Kidney epithelial cell (primary cell): ENCODE data around the gene HOXD10. TPM values are rescaled to one million over a fixed set of nuclear protein-coding genes. Genes with fewer than 3 reads are reported as not detected.

Experiments used
- DNase-seq: peaks from one replicate; pipeline ENCODE4 v3.0.0-alpha.2; 2010; ENCODE audit warnings: low read depth
- H3K27me3 ChIP-seq: 2 replicates; pipeline ENCODE4 v1.6.0; 2011; ENCODE audit warnings: low read length; ENCODE audit not compliant: control insufficient read depth, insufficient read depth
- H3K36me3 ChIP-seq: 2 replicates; pipeline ENCODE4 v1.5.1; 2011; ENCODE audit warnings: low read length; ENCODE audit not compliant: control insufficient read depth, insufficient read depth
- H3K4me3 ChIP-seq: 2 replicates; pipeline ENCODE4 v1.5.1; 2011; ENCODE audit warnings: low read depth, mild to moderate bottlenecking, control low read depth, low read length
- total RNA-seq: library from RNA; depleted of rRNA; stranded (reverse); fragments of >200 nt; gene quantifications from 2 replicates; pipeline ENCODE4 v1.2.3, GENCODE V29; 2015
- TF ChIP-seq, protein P1 (sequence below): IDR thresholded peaks from 2 replicates; pipeline ENCODE4 v1.5.1; 2011; ENCODE audit warnings: mild to moderate bottlenecking, moderate library complexity, low read length, control low read depth, inconsistent platforms; ENCODE audit not compliant: insufficient read depth, poor library complexity, severe bottlenecking

The HOXD10 gene
- total RNA-seq, 1 donor from 2014 or later: 5.6 TPM

DNA sequence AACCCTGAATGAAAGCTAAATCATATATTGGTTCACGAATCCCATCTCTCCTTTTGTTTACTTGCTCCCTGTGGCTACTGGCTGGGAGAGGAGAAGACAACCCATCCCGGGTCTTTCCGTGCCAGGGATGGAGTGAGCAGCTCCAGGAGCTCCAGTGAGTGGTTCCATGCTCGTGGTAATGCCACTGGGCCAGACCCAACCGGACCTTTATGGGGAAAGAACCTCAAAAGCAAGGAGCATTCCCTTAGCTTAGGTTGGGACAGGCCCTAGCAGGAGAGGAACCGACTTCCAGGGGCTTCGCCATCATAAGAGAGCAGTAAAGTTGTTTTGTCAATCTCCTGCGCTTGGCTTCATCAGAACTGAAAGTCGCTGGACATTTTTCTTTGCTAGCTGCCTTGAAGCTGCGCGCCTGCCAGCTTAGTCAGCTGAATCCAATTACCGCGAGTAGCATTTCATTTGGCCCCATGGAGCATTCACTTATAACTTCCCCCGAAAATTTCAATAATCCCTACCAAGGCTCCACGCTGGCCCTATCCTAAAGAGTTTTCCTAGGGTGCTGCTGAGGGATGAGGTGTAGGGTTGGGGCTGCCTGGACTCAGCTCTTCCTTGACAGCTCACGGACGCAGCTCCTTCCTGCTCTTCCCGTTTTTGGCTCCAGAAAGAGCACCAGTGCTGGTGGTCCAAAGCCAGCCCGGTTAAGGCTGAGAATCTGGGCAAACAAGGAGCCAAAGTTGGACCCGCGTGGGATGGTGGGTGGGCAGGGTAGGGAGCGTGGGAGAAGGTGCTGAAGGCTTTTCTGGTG, 45.4 kb downstream of the HOXD10 start:
- Histone ChIP-seq H3K4me3 (peak overlapping the region; percentile 43), H3K36me3 (no peaks in the 10 kb centered on the region), H3K27me3 (no peaks in the 10 kb centered on the region)
- no peak for DNase-seq
- TF ChIP-seq, protein P1, sequence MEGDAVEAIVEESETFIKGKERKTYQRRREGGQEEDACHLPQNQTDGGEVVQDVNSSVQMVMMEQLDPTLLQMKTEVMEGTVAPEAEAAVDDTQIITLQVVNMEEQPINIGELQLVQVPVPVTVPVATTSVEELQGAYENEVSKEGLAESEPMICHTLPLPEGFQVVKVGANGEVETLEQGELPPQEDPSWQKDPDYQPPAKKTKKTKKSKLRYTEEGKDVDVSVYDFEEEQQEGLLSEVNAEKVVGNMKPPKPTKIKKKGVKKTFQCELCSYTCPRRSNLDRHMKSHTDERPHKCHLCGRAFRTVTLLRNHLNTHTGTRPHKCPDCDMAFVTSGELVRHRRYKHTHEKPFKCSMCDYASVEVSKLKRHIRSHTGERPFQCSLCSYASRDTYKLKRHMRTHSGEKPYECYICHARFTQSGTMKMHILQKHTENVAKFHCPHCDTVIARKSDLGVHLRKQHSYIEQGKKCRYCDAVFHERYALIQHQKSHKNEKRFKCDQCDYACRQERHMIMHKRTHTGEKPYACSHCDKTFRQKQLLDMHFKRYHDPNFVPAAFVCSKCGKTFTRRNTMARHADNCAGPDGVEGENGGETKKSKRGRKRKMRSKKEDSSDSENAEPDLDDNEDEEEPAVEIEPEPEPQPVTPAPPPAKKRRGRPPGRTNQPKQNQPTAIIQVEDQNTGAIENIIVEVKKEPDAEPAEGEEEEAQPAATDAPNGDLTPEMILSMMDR: no peak

DNA sequence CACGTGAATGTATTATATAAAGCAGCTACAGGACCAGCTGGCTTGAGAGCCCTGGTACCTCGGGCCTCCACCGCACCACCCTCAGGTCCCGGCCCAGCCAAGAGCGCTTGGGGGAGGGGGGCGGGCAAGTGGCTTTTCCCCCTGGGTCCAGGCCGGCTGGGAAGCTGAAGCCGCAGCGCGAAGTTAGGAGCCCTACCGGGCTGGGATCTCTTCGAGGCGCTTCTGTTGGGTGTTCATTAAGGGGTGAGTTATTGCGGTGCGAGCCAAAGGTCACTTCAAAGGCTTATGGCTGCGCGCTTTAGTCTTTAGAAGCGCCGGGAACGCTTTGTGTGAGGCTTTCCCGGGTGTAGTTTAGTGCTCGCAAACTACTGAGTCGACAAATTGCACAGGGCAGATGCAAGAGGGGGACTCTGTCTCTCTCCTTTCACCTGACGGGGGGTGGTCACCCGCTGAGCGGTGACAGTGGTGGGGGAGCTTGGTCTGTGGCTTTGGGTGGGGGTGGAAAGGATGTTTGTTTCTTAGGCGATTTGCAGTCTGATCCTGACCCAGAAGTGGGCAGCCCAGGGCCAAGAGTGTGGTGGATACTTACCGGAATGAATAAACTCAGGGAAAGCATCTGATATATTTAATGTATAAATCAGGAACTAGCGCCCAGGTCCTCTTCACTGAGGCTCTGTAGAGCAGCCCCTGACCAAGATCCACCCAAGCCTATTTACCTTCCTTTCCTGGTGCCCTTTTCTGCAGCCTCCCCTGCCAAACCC, 46.5 kb downstream of the HOXD10 start:
- TF ChIP-seq, protein P1: no peak
- DNase-seq: no peak
- peak overlapping the region; percentile 43 for H3K4me3 ChIP-seq
- no peaks in the 10 kb centered on the region for H3K36me3 ChIP-seq
- H3K27me3 ChIP-seq: no peaks in the 10 kb centered on the region

DNA sequence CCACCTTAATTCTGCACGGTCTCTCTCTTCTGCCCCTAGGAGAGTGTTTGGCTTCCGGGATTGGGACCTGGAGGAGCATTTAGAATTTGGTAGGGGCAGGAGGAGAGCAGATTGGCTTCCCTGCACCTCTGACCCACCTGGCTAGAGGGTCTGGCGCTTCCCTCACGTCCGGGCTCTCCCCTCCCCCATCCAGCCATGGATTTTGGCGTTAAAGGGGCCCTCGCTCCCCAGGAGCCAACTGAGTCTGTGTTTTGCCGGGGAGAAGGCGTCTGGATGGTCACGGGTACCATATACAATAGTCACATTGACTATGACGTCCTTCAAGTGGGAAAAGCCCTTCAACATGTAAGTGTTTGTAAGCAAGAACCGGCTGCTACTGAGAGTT, 47.1 kb downstream of the HOXD10 start:
- no peak for DNase-seq
- TF ChIP-seq, protein P1: no peak
- Histone ChIP-seq H3K4me3 (no peak overlapping the region), H3K27me3 (no peaks in the 10 kb centered on the region), H3K36me3 (no peaks in the 10 kb centered on the region)

DNA sequence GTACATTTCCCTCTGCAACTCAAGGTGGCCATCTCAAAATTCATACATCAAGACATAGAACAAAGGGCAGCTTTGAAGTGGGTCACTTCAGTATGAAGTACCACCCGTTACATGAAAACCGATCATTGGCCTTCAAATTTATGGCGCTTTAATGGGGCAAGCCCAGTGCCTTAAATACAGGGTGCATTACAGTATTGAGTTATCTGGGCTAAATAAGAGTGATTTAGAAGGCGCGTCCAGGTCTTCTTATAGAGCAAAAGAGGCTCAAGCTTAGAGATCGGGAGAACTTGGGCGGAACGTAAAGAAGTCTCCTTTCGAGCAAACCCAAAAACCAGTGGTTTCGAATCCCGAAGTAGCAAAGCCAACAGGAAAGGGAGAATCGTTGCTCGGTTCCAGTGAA, 47.6 kb downstream of the HOXD10 start:
- Histone ChIP-seq H3K36me3 (no peaks in the 10 kb centered on the region), H3K4me3 (peak overlapping the region; percentile 30), H3K27me3 (no peaks in the 10 kb centered on the region)
- DNase-seq: no peak
- TF ChIP-seq, protein P1: no peak

DNA sequence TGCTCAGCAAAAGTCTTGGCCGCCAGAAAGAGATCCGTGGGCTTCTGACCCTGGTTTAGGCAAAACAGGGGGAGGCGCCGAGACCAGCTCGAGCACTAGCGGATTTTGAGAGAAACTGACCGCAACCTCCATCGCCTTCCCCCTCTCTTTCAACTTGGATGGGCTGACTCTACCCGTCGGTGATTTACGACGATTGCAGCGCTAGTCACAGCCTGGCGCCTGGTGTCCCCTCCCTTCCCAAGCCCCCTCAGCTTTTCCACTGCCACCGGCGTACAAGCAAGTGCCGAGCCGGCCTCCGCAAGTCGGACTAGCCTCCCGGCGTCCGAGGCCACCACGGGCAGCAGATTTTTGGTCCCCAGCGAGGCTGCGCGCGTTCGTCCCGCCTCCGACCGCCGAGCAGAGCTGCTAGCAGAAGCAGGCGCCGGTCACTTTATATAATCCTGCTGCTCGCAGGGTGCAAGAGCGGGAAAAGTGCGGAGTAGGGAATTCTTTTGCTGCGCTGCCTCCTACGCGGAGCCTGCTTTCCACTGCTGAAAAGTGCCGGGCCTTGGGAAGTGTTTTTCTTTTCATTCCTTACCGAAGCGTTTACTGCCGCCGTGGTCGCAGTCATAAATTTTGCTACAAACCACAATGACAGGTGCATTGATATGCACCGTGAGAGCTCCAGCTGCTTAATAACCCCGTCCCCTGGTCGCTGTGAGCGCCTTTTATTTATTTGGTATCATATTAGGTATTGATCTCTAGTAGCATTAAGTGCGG, 48.2 kb downstream of the HOXD10 start:
- TF ChIP-seq, protein P1: no peak
- DNase-seq: no peak
- Histone ChIP-seq H3K27me3 (no peaks in the 10 kb centered on the region), H3K36me3 (no peaks in the 10 kb centered on the region), H3K4me3 (peak overlapping the region; percentile 30)
